ENCODE results near the gene MOGAT2.

MOGAT2 gene

GRCh38 chr11:75771646-75772410 lies 54.2 kb downstream of the MOGAT2 start:
- TF ChIP-seq, protein P1, sequence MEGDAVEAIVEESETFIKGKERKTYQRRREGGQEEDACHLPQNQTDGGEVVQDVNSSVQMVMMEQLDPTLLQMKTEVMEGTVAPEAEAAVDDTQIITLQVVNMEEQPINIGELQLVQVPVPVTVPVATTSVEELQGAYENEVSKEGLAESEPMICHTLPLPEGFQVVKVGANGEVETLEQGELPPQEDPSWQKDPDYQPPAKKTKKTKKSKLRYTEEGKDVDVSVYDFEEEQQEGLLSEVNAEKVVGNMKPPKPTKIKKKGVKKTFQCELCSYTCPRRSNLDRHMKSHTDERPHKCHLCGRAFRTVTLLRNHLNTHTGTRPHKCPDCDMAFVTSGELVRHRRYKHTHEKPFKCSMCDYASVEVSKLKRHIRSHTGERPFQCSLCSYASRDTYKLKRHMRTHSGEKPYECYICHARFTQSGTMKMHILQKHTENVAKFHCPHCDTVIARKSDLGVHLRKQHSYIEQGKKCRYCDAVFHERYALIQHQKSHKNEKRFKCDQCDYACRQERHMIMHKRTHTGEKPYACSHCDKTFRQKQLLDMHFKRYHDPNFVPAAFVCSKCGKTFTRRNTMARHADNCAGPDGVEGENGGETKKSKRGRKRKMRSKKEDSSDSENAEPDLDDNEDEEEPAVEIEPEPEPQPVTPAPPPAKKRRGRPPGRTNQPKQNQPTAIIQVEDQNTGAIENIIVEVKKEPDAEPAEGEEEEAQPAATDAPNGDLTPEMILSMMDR (IDR thresholded peaks at IDR 0.05; ENCODE audit: insufficient read depth, low read depth, low read length, missing control alignments) = no peak
- no peak overlapping the region for H3K4me3 ChIP-seq (ENCODE audit: low read depth, low read length)
- no peak for DNase-seq (ENCODE audit: low read depth)

DNA sequence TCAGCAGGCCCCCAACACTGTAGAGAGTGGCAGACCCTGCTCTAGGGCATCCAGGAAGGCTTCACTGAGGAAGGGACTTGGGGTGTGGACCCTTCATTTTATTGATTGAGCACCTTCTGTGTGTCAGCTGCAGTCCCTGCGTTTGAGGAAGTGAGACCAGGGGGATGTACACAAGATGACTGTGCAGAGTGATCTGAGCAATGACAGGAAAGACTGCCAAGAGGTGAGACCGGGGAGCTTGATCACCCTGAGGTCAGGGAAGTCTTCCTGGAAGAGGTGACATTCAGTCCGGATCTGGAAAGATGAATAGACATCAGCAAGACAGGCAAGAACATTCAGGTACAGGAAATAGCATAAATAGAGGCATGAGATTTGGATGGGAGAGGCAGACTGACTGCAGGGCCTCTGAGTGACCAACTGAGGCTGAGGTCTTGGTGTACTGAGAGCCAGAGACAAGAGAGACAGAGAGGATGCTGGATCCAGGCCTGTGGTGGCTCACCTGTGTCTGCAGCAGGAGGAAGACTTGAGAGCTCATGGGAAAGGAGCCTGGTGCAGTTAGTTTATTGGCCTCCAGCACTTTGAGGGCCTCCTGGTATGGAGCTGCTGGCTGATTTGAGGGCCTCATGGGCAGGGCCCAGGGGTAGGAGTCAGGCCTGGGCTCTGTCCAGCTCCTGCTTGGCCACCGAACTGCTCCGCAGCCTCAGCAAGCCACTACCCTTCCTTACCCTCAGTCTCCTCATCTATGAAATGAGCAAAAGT lies 56.1 kb downstream of the MOGAT2 start:
- no peak overlapping the region for H3K4me3 ChIP-seq (ENCODE audit: low read depth, low read length)
- TF ChIP-seq, protein P1 (IDR thresholded peaks at IDR 0.05; ENCODE audit: insufficient read depth, low read depth, low read length, missing control alignments) = no peak
- DNase-seq (ENCODE audit: low read depth) = peak; percentile 93

- TF ChIP-seq, protein P1 (IDR thresholded peaks at IDR 0.05; ENCODE audit: insufficient read depth, low read depth, low read length, missing control alignments) = no peak
- DNase-seq (ENCODE audit: low read depth) = no peak
- no peak overlapping the region for H3K4me3 ChIP-seq (ENCODE audit: low read depth, low read length)
Observed at GRCh38 chr11:75775056-75775455, 57.4 kb downstream of the MOGAT2 start.

GRCh38 chr11:75776546-75776945 lies 58.9 kb downstream of the MOGAT2 start:
- no peak for DNase-seq (ENCODE audit: low read depth)
- TF ChIP-seq, protein P1 (IDR thresholded peaks at IDR 0.05; ENCODE audit: insufficient read depth, low read depth, low read length, missing control alignments) = no peak
- H3K4me3 ChIP-seq (ENCODE audit: low read depth, low read length) = no peak overlapping the region

DNA sequence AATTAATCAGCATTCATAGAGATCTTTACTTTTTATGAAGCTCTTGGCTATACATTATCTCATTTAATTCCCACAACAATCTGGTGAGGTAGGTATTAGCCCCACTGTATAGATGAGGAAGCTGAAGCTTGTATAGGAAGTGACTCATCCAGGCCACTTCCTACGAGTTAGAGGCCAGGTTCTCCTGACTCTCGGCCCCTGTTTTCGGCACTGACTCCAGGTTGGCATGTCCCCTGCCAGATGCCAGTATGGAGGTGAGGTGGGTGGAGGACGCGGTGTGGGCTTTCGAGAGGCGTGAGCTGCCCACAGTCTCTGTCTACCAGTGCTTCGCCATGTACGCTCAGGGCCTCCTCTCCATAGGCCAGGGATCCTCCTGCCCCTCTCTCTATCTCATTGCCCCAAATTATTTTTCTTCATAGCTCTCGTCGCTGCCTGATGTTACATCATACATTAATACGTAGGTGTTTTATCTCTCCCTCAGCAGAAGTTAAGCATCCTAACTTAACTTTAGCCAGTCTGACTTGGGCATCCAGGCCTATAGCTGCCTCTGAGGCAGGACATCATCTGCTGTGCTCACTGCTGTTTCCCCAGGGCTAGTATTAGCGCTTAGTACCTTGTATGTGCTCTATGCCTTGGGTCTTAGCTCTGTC lies 59.9 kb downstream of the MOGAT2 start:
- no peak for DNase-seq (ENCODE audit: low read depth)
- TF ChIP-seq, protein P1 (IDR thresholded peaks at IDR 0.05; ENCODE audit: insufficient read depth, low read depth, low read length, missing control alignments) = no peak

DNA sequence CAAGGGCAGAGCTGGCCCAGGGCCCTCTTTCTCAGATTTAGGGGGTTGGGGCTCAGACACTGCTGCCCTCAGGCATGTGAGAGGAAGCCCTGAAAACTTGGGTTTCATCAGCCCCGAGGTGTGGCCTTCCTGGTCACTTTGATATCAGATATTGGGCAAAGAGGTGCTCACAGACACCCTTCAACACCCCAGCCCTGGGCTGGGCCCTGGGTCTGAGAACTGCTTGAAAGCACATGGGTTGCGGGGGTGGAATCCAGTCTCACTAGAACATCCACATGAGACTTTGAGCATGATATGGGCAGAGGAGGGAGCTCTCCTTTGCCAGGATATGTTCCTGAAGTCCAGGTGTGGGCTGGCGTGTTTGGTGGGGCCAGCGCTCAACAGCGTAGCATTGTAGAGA lies 61.3 kb downstream of the MOGAT2 start:
- TF ChIP-seq, protein P1 (IDR thresholded peaks at IDR 0.05; ENCODE audit: insufficient read depth, low read depth, low read length, missing control alignments) = no peak
- DNase-seq (ENCODE audit: low read depth) = no peak

More for the DNA sequence above, 59.9 kb downstream of the MOGAT2 start:
- no peak overlapping the region for H3K4me3 ChIP-seq (ENCODE audit: low read depth, low read length)

More for the DNA sequence above, 61.3 kb downstream of the MOGAT2 start:
- no peak overlapping the region for H3K4me3 ChIP-seq (ENCODE audit: low read depth, low read length)
